Activated T-cell treated with anti-CD3 and anti-CD28 coated beads, Interleukin-2, amount 50 U/mL, for 24 hours (primary cell): ENCODE data around the gene MEA1.
A peak's percentile ranks its signal among the peaks of the same experiment; 100 is the strongest.
"Not testable (repeated sequence)": the region's sequence is repeated elsewhere in the genome, so short reads cannot be mapped to it uniquely, and the experiment has no call there.

Experiments used
- DNase-seq: peaks from one replicate; pipeline ENCODE4 v3.0.0-alpha.2; 2020
- H3K27ac Mint-ChIP-seq: 2 replicates; pipeline ENCODE4 v1.8.0; 2020; ENCODE audit warnings: mild to moderate bottlenecking, mixed read lengths
- H3K27me3 Mint-ChIP-seq: 2 replicates; pipeline ENCODE4 v1.8.0; 2020; ENCODE audit warnings: mixed read lengths
- H3K36me3 Mint-ChIP-seq: 2 replicates; pipeline ENCODE4 v1.8.0; 2020; ENCODE audit warnings: low read depth, mixed read lengths
- H3K4me1 Mint-ChIP-seq: 2 replicates; pipeline ENCODE4 v1.8.0; 2020; ENCODE audit warnings: low read depth, mixed read lengths
- H3K4me3 Mint-ChIP-seq: 2 replicates; pipeline ENCODE4 v1.8.0; 2020; ENCODE audit warnings: mild to moderate bottlenecking, moderate library complexity, mixed read lengths
- H3K9me3 Mint-ChIP-seq: 2 replicates; pipeline ENCODE4 v1.8.0; 2020; ENCODE audit warnings: mixed read lengths

The MEA1 gene

DNA sequence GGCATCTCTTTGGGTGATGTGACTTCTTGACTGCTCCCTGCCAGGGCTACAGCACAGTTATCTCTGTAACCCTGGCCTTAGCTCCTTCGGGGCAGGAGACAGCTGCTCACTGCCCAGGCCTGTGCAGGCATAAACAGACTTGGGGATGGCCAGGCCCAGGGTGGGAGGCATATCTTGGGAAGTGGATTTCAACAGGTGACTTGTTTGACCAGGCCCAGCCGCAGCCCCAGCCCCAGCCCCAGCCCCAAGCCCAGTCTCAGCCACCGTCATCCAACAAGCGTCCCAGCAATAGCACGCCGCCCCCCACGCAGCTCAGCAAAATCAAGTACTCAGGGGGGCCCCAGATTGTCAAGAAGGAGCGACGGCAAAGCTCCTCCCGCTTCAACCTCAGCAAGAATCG lies 7.5 kb downstream of the MEA1 start:
- H3K36me3 Mint-ChIP-seq = peaks cover 64% of the 10 kb centered on the region
- peaks cover 8% of the 10 kb centered on the region for H3K4me1 Mint-ChIP-seq
- no peak overlapping the region for H3K4me3 Mint-ChIP-seq
- H3K9me3 Mint-ChIP-seq = no peaks in the 10 kb centered on the region
- no peaks in the 10 kb centered on the region for H3K27me3 Mint-ChIP-seq
- no peak for DNase-seq
- no peak overlapping the region for H3K27ac Mint-ChIP-seq

DNA sequence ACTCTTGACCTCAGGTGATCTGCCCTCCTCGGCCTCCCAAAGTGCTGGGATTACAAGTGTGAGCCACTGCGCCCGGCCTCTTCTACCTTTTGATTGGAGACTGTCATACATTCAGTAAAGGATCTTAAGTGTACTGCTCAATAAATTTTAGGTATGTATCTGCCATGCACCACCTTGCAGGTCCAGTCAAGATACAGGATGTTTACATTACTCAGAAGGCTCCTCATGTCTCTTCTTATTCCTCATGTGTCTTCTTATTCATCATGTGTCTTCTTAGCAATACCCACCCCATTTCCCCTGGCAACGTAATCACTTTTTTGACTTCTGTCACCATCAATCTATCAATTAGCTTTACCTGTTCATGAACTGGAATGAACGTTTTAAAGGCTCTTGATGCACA lies 7.9 kb downstream of the MEA1 start:
- Mint-ChIP-seq H3K36me3 (peaks cover 60% of the 10 kb centered on the region), H3K9me3 (no peaks in the 10 kb centered on the region), H3K4me1 (peaks cover 4% of the 10 kb centered on the region), H3K27ac (peak overlapping the region; percentile 42), H3K27me3 (no peaks in the 10 kb centered on the region), H3K4me3 (no peak overlapping the region)
- DNase-seq = no peak

DNA sequence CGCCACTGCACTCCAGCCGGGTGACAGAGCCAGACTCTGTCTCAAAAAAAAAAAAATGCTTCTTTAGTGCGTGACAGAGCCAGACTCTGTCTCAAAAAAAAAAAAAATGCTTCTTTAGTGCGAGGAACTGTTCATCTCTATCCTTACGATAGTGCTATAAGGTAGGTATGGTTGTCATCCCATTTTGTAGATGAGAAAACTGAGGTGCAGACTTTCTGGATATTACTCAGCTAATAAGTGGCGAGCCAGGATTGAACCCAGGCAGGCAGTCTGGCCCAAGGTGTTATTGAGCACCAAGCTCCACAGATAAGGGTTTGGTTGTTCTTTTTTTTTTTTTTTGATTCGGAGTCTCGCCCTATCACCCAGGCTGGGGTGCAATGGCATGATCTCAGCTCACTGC lies 11.9 kb downstream of the MEA1 start:
- no peaks in the 10 kb centered on the region for H3K27me3 Mint-ChIP-seq
- DNase-seq = no peak
- no peak overlapping the region for H3K4me3 Mint-ChIP-seq
- H3K4me1 Mint-ChIP-seq = peaks cover 4% of the 10 kb centered on the region
- H3K27ac Mint-ChIP-seq = no peak overlapping the region
- peaks cover 26% of the 10 kb centered on the region for H3K36me3 Mint-ChIP-seq
- no peaks in the 10 kb centered on the region for H3K9me3 Mint-ChIP-seq

DNA sequence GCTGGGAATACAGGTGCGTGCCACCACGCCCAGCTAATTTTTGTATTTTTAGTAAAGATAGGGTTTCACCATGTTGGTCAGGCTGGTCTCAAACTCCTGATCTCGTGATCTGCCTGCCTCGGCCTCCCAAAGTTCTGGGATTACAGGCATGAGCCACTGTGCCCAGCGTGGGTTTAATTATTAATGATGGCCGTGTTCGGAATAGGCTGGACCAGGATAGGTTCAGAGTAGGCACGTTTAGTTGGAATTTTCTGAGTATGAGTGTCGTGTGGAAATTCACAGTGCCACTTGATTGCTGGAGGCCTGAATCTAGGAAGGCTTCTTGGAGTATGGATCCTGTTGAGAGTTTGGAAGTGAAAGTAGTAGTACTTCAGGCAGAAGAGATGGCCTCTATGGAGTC lies 15.5 kb downstream of the MEA1 start:
- not testable (repeated sequence) for H3K27ac Mint-ChIP-seq, H3K9me3 Mint-ChIP-seq, H3K4me3 Mint-ChIP-seq, H3K27me3 Mint-ChIP-seq, DNase-seq
- Mint-ChIP-seq H3K4me1 (peaks cover 11% of the 10 kb centered on the region), H3K36me3 (peaks cover 21% of the 10 kb centered on the region)

DNA sequence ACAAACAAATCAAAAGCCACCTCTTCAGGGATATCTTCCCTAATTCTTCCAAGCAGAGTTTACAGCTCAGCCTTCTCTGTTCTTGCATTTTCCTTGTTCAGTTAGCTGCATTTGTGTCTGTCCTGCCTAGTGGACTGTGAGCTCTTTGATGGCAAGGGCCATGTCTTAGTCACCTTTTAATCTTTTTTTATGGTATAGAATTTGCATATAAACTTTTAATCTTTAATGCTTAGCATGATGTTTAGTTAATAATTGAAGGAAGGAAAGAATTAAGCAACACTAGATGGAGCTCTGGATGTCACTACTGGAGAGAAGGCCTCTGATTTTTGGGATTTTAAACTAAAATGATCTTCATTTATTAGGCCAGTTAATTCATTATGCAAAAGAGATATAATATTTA lies 17.2 kb downstream of the MEA1 start:
- no peaks in the 10 kb centered on the region for H3K27me3 Mint-ChIP-seq
- peaks cover 11% of the 10 kb centered on the region for H3K4me1 Mint-ChIP-seq
- H3K9me3 Mint-ChIP-seq = no peaks in the 10 kb centered on the region
- H3K4me3 Mint-ChIP-seq = no peak overlapping the region
- peaks cover 23% of the 10 kb centered on the region for H3K36me3 Mint-ChIP-seq
- H3K27ac Mint-ChIP-seq = no peak overlapping the region
- no peak for DNase-seq

DNA sequence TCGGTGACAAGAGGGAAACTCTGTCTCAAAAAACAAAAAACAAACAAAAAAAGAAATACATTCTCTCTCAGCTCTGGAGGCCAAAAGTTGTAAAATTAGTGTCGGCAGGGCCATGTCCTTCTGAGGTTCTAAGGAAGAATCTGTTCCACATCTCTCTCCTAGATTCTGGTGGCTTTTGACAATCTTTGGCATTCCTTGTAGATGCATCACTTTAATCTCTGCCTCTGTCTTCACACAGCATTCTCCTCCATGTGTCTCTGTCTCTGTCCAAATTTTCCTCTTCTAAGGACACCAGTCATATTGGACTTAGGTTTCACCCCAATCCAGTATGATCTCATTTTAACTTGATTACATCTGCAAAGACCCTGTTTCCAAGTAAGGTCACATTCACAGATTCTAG lies 20.3 kb downstream of the MEA1 start:
- no peaks in the 10 kb centered on the region for H3K9me3 Mint-ChIP-seq
- H3K4me3 Mint-ChIP-seq = no peak overlapping the region
- H3K27me3 Mint-ChIP-seq = no peaks in the 10 kb centered on the region
- peaks cover 27% of the 10 kb centered on the region for H3K4me1 Mint-ChIP-seq
- no peak for DNase-seq
- peak overlapping the region; percentile 5 for H3K27ac Mint-ChIP-seq
- peaks cover 44% of the 10 kb centered on the region for H3K36me3 Mint-ChIP-seq

DNA sequence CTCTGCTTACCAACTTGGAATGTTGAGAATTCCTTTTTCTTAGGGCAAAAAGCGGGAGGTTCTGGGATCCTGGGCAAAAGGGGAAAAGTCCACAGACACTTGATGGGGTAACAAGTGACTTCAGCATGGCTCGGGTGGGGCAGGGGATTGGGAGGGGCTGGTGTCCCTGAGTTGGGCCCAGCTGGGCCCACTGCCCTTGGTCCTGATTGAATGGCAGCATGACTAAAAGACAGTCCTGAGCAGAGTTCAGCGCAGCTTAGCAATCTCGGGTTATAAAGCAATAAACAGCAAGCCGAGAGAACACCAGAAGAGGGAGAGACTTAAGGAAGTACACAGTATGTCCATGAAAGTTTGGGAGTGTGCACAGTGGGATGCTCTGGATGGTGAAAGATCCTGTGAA lies 23.8 kb downstream of the MEA1 start:
- H3K27me3 Mint-ChIP-seq = no peaks in the 10 kb centered on the region
- H3K27ac Mint-ChIP-seq = no peak overlapping the region
- peaks cover 53% of the 10 kb centered on the region for H3K4me1 Mint-ChIP-seq
- H3K4me3 Mint-ChIP-seq = no peak overlapping the region
- no peak for DNase-seq
- no peaks in the 10 kb centered on the region for H3K9me3 Mint-ChIP-seq
- peaks cover 66% of the 10 kb centered on the region for H3K36me3 Mint-ChIP-seq

DNA sequence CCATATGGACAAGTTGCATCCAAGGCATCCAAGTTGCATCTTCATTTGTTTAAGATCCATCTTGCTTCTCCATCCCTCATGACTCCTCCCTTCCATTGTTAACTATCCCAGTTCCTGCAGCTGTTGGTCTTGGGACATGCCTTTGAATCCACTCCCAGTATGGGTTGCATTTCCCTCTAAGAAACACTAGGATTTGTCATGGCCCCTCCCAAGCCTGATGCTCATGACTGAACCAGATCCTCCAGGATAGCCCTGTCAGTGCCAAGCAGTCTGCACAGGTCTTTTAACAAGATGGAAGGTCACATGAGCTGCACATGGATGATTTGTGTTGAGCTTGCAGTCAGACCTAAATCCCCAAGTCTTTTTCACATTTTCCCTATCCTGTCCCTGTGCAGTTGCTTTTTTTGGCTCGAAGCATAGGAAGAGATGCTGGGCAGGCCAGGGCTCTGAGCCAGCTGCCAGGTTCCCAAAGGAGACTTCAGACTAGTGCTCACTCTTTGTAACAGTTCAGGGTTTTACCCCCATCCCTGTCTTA lies 25.2 kb downstream of the MEA1 start:
- H3K36me3 Mint-ChIP-seq = peaks cover 61% of the 10 kb centered on the region
- H3K9me3 Mint-ChIP-seq = no peaks in the 10 kb centered on the region
- no peaks in the 10 kb centered on the region for H3K27me3 Mint-ChIP-seq
- peaks cover 56% of the 10 kb centered on the region for H3K4me1 Mint-ChIP-seq
- no peak for DNase-seq
- H3K4me3 Mint-ChIP-seq = no peak overlapping the region
- H3K27ac Mint-ChIP-seq = no peak overlapping the region

DNA sequence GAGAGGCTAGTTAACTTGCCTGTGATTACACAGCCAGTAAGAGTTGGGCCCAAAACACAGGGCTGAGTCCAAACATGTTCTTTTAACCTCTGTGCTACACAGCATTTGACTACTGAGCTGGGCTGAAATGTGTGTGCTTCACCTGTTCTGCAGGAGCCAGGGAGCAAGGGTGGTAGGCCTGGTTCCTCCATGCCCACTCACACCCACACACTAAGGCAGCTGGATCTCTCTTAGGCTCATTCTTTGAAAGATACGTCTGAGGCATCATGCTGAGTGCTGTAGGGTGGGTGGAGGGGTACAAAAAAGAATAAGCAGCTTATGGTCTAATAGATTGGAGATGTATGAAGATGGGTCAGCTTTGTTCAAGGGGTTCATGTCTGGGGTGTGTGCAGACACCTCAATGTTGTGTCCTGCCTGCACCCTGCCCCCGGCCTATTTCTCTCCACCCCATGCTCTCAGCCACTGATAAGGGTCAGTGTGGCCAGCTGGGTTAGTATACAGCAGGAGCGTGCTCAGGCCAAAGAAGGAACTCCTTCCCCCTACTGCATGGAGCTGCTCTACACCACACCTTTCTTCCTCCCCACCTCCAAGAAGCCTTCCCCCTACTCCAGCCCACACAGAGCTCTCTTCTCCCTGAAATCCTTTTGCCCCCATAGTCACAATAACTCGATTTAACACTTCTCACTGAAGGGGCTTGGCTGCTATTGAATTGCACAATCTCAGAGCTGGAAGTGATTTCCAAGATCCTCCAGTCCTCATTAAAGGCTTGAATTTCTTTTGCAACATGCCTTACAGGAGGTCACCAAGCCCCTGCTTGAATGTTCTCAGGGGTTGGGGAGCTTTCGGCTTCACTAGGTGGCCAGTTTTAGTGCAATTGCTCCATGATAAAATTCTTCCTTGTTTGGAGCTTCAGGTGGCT lies 26.0 kb downstream of the MEA1 start:
- Mint-ChIP-seq H3K27me3 (no peaks in the 10 kb centered on the region), H3K27ac (no peak overlapping the region), H3K9me3 (no peaks in the 10 kb centered on the region), H3K4me3 (no peak overlapping the region), H3K4me1 (peaks cover 55% of the 10 kb centered on the region), H3K36me3 (peaks cover 57% of the 10 kb centered on the region)
- DNase-seq = no peak

DNA sequence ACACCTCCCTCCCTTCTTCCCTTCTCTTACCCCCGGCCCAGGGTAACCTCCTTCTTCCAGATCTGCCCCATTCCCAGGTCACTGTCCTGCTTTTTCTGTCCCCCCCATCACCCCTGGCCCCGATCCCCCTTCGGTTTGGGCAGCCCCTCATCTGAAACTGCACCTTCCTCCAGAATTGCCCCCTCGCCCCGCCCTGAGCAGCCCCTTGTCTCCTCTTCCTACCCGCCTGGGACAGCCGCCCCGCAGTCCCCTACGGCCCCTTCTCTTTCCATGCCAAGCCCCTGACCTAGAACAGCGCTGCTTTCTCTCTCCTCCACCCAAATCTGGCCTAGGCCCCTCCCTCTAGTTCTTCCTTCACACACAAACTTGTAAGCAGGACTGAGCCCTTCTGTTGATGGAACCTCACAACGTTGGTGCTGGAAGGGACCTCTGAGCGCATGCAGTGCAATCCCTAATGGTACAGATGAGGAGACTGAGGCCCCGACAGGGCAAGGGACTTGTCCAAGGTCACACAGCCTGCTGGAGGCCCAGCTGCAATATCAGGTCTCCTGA lies 28.7 kb downstream of the MEA1 start:
- peak overlapping the region; percentile 84 for H3K4me3 Mint-ChIP-seq
- H3K4me1 Mint-ChIP-seq = peaks cover 60% of the 10 kb centered on the region
- H3K27ac Mint-ChIP-seq = peak overlapping the region; percentile 87
- no peaks in the 10 kb centered on the region for H3K27me3 Mint-ChIP-seq
- peaks cover 41% of the 10 kb centered on the region for H3K36me3 Mint-ChIP-seq
- no peaks in the 10 kb centered on the region for H3K9me3 Mint-ChIP-seq
- DNase-seq = peak; percentile 47

DNA sequence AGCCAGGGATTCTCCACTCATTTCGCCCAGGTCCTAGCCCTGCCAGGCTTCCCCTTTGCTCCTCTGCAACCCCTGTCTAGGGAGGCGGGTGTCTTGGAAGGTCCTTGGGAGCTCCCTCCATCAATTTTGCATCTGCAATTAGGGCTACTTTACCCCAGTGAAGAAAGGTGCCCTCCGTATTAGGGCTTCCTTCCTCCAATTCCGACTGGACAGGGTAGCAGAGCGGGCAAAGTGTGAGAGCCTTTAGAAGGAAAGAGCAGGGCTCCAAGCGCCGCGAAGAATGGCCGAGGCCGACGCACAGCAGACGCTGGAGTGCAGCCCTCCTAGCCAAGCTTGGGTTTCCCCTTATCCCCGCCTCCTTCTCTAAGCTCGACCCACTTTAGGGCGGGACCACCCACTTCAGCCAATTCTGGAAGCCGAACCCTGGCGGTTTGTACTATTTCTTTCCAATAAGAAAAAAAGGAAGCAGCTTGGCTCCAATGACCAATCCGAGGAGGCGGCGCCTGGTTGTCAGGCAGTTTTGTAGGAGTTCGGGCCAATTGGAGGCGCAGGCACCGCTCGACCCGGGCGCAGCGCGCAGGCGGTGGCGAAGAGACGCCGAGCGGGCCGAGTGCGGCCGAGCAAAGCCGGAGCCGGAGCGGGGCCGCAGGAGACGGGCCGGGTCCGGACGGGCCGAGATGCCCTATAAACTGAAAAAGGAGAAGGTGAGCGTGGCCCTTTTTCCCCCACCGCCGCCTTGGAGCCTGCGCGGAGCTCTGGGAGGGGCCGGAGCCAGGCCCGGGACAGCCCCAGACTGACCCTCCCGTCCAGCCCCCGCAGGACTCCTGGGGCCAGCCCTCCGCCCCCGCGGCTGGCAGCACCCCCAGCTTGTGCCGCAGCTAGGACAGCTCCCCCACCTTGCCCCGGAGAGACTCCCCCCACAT lies 29.5 kb downstream of the MEA1 start, which contains the start of gene PPP2R5D:
Gene PPP2R5D, plus strand, starts transcription at position 570 of the 923 bp plus-strand sequence. Its CDS starts 108 bp downstream, at position 678.
- H3K27ac Mint-ChIP-seq = peak within 1 kb of the TSS; percentile 87
- H3K4me1 Mint-ChIP-seq = peaks cover 63% of the 10 kb centered on the region
- peak within 1 kb of the TSS; percentile 84 for H3K4me3 Mint-ChIP-seq
- H3K36me3 Mint-ChIP-seq = peaks cover 33% of the 10 kb centered on the region
- peak; percentile 95 for DNase-seq
- no peaks in the 10 kb centered on the region for H3K27me3 Mint-ChIP-seq
- H3K9me3 Mint-ChIP-seq = no peaks in the 10 kb centered on the region

DNA sequence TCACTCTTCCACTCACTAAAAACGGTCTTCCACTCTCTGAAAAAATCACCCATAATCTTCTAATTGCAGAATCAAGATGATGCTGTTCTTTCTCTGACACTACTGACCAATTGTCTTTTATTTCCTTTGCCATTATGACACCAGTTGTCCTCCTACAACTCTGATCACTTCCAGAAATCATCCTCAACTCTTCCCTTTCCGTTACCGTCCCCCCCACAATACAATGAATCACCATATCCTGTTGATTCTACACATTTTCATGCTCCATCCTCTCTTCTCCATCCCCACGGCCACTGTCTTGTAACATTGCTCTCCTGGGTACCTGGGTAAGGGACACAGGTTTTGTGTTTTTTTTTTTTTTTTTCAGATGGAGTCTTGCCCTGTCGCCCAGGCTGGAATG lies 31.9 kb downstream of the MEA1 start:
- H3K27me3 Mint-ChIP-seq = no peaks in the 10 kb centered on the region
- H3K27ac Mint-ChIP-seq = peak overlapping the region; percentile 13
- DNase-seq = no peak
- no peak overlapping the region for H3K4me3 Mint-ChIP-seq
- H3K4me1 Mint-ChIP-seq = peaks cover 52% of the 10 kb centered on the region
- no peaks in the 10 kb centered on the region for H3K9me3 Mint-ChIP-seq
- H3K36me3 Mint-ChIP-seq = peaks cover 25% of the 10 kb centered on the region

DNA sequence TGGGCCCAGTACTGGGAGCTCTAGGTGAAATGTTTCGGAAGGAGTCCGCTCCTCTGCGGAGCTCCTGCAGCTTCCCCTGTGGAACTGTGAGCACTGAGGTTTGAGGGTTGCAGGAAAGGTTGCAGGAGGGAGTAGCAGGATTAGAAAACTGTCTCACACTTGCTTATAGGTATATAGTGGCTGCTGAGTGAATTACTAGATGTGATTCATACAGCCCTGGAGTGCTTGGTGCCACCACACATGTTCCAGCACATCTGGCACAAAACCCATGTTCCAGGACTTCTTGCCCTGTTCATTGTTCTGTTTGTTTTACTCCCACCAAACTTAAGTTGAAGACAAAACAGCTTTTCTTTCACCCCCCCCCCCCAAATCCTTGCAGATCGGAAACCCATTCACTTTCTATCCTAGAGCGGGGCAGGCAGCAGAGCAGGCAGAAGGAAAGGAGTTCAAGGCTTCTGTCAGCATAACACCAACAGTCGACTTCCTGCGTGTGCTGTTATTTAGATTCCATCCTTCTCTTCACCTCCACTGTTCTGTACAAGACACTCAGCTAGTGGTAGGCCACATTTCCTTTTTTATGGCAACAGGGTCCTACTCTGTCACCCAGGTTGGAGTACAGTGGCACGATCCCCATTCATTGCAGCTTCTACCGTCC lies 34.1 kb downstream of the MEA1 start:
- Mint-ChIP-seq H3K36me3 (peaks cover 32% of the 10 kb centered on the region), H3K9me3 (no peaks in the 10 kb centered on the region), H3K27ac (peak overlapping the region; percentile 95), H3K27me3 (no peaks in the 10 kb centered on the region), H3K4me3 (peak overlapping the region; percentile 82), H3K4me1 (peaks cover 50% of the 10 kb centered on the region)
- DNase-seq = no peak
